Left lobe of liver (tissue), 2 donors: ENCODE results near the gene OR11H6. TPM values are rescaled to one million over a fixed set of nuclear protein-coding genes. Genes with fewer than 3 reads are reported as not detected.
"Not testable (repeated sequence)": the region's sequence is repeated elsewhere in the genome, so short reads cannot be mapped to it uniquely, and the experiment has no call there.

Experiments used
- ATAC-seq: fragments of 200-7000 bp; cut with Tn5 transposase; one replicate; pipeline ENCODE4 v1.9.1; 2020; ENCODE audit warnings: mild to moderate bottlenecking, moderate library complexity
- DNase-seq: peaks from one replicate; pipeline ENCODE4 v3.0.0-alpha.2; 2020; ENCODE audit warnings: low spot score
- total RNA-seq: library from RNA; stranded (reverse); gene quantifications from one replicate; pipeline ENCODE4 v1.2.1, GENCODE V29; 2021
- donor health status: DM: no; HTN: no; CAD: no; lungs with moderate emphysema.
- donor health status: DM: no; HTN: yes; CAD: no.

Gene OR11H6
- not detected for total RNA-seq

- no peak for ATAC-seq
- DNase-seq = no peak
Observed at GRCh38 chr14:20223410-20223809, at the start of gene OR11H6. TSS of gene OR11H6 (plus strand) at chr14:20223710. CDS start at chr14:20223710, 0 bp downstream.

- not testable (repeated sequence) for ATAC-seq, DNase-seq
Observed at GRCh38 chr14:20174205-20174604, 49.3 kb upstream of the OR11H6 start.

- ATAC-seq = no peak
Observed at GRCh38 chr14:20176330-20176729, 47.2 kb upstream of the OR11H6 start.

GRCh38 chr14:20177433-20177974 lies 46.0 kb upstream of the OR11H6 start:
- no peak for ATAC-seq
- no peak for DNase-seq

More at GRCh38 chr14:20176330-20176729, 47.2 kb upstream of the OR11H6 start:
- DNase-seq = no peak

GRCh38 chr14:20179218-20179617 lies 44.3 kb upstream of the OR11H6 start:
- DNase-seq = no peak
- ATAC-seq = peak; percentile 44

- DNase-seq (no peak), ATAC-seq (no peak)
Observed at GRCh38 chr14:20179880-20180279, 43.6 kb upstream of the OR11H6 start.

GRCh38 chr14:20180486-20180885 lies 43.0 kb upstream of the OR11H6 start:
- ATAC-seq (no peak), DNase-seq (no peak)

- DNase-seq (no peak), ATAC-seq (no peak)
Observed at GRCh38 chr14:20184181-20184580, 39.3 kb upstream of the OR11H6 start.

- no peak for ATAC-seq
- DNase-seq = no peak
Observed at GRCh38 chr14:20190596-20190995, 32.9 kb upstream of the OR11H6 start, which contains the start of gene OR11G2. TSS of gene OR11G2 (plus strand) at chr14:20190896. CDS start at chr14:20197438, 6,542 bp downstream.

- ATAC-seq (no peak), DNase-seq (no peak)
Observed at GRCh38 chr14:20191396-20191795, 32.1 kb upstream of the OR11H6 start.

- no peak for DNase-seq
- ATAC-seq = no peak
Observed at GRCh38 chr14:20194101-20194500, 29.4 kb upstream of the OR11H6 start.

GRCh38 chr14:20195170-20195569 lies 28.3 kb upstream of the OR11H6 start:
- DNase-seq, ATAC-seq: not testable (repeated sequence)

- DNase-seq (no peak), ATAC-seq (no peak)
Observed at GRCh38 chr14:20195911-20196310, 27.6 kb upstream of the OR11H6 start.

GRCh38 chr14:20197459-20197858 lies 26.1 kb upstream of the OR11H6 start:
- ATAC-seq = no peak
- DNase-seq = no peak

- DNase-seq = no peak
- ATAC-seq = no peak
Observed at GRCh38 chr14:20198991-20199390, 24.5 kb upstream of the OR11H6 start.

GRCh38 chr14:20204721-20205120 lies 18.8 kb upstream of the OR11H6 start:
- DNase-seq (no peak), ATAC-seq (no peak)

- DNase-seq = no peak
Observed at GRCh38 chr14:20209595-20209994, 13.9 kb upstream of the OR11H6 start.

GRCh38 chr14:20212406-20212805 lies 11.1 kb upstream of the OR11H6 start:
- not testable (repeated sequence) for ATAC-seq, DNase-seq

More at GRCh38 chr14:20209595-20209994, 13.9 kb upstream of the OR11H6 start:
- no peak for ATAC-seq

- DNase-seq (no peak), ATAC-seq (no peak)
Observed at GRCh38 chr14:20215196-20215595, 8.3 kb upstream of the OR11H6 start.

GRCh38 chr14:20219033-20219432 lies 4.5 kb upstream of the OR11H6 start:
- DNase-seq = no peak

GRCh38 chr14:20228681-20229080 lies 5.2 kb downstream of the OR11H6 start, which contains the start of gene OR11H7:
TSS of gene OR11H7 (plus strand) at chr14:20228981.
- ATAC-seq = no peak

More at GRCh38 chr14:20219033-20219432, 4.5 kb upstream of the OR11H6 start:
- no peak for ATAC-seq

GRCh38 chr14:20235415-20235814 lies 11.9 kb downstream of the OR11H6 start:
- not testable (repeated sequence) for ATAC-seq, DNase-seq

More at GRCh38 chr14:20228681-20229080, 5.2 kb downstream of the OR11H6 start, which contains the start of gene OR11H7:
- DNase-seq = no peak
